ENCODE results near the gene BRD7.

DNA sequence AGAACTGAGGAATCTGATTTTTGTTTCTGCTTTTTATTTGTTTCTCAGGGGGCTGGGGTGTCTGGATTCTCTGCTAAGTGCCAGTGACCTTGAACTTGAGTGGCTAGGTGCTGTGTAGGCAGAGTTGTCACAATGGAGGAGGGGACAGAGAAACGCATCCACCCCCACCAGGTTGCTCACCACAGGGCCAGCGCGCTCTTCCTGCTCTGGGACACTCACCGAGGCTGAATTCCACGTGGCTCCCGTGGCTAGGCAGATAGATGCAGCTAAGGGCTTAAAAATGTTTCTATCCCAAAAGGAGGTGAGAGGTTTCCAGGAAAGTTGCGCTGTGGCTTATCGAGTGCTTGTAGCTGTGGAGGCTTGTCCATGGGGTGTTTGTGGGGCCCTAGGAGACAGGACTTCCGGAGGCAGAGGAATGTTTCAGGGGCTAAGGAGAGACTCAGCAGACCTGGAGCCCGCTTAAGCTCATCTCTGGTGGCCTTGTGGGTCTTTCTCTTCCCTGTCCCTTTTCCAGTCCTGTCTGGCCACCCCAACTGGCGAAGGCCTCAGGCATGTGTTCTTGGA is 65.7 kb downstream of the BRD7 start:
- TF ChIP-seq CTCF (IDR thresholded peaks at IDR 0.05; ENCODE audit: insufficient read depth, low read length) (no peak), GABPA (IDR thresholded peaks at IDR 0.05; ENCODE audit: low read depth) (no peak), POLR2AphosphoS5 (IDR thresholded peaks at IDR 0.05; ENCODE audit: low read depth) (no peak)
- TF ChIP-seq, protein P1, sequence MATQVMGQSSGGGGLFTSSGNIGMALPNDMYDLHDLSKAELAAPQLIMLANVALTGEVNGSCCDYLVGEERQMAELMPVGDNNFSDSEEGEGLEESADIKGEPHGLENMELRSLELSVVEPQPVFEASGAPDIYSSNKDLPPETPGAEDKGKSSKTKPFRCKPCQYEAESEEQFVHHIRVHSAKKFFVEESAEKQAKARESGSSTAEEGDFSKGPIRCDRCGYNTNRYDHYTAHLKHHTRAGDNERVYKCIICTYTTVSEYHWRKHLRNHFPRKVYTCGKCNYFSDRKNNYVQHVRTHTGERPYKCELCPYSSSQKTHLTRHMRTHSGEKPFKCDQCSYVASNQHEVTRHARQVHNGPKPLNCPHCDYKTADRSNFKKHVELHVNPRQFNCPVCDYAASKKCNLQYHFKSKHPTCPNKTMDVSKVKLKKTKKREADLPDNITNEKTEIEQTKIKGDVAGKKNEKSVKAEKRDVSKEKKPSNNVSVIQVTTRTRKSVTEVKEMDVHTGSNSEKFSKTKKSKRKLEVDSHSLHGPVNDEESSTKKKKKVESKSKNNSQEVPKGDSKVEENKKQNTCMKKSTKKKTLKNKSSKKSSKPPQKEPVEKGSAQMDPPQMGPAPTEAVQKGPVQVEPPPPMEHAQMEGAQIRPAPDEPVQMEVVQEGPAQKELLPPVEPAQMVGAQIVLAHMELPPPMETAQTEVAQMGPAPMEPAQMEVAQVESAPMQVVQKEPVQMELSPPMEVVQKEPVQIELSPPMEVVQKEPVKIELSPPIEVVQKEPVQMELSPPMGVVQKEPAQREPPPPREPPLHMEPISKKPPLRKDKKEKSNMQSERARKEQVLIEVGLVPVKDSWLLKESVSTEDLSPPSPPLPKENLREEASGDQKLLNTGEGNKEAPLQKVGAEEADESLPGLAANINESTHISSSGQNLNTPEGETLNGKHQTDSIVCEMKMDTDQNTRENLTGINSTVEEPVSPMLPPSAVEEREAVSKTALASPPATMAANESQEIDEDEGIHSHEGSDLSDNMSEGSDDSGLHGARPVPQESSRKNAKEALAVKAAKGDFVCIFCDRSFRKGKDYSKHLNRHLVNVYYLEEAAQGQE (IDR thresholded peaks at IDR 0.05; ENCODE audit: insufficient replicate concordance, low read depth): no peak

All from HL-60 (cell line).